ENCODE measurements around the gene ATP2B2. TPM values are rescaled to one million over a fixed set of nuclear protein-coding genes. Genes with fewer than 3 reads are reported as not detected.

Gene ATP2B2
- total and polyA plus RNA-seq, 10 of the 15 experiments (the other 5 are each of a cell fraction or from before 2014, with no cell fraction given): 0.04 TPM; not detected in 9

- in situ Hi-C loops (cut with MboI) (no loop called here), intact Hi-C loops (cut with micrococcal nuclease; ENCODE audit: unreplicated experiment) (no loop called here)
- WGBS (ENCODE audit: insufficient coverage, insufficient replicate concordance, low lambda C conversion rate, missing lambda C conversion rate): 93% methylated on average over 13 of the region's 13 CpGs
- Histone ChIP-seq H3K4me3 (no peak overlapping the region), H3K4me1 (ENCODE audit: control insufficient read depth, insufficient read depth, low read length) (peaks cover 4% of the 10 kb centered on the region; the same call in 1 of the 2 replicates), H3K36me3 (ENCODE audit: control insufficient read depth in 2 of 2, insufficient read depth in 2 of 2, low read length in 1 of 2) (peaks cover 28 to 30% of the 10 kb centered on the region in 2 experiments; a peak in 3 of 4 replicates), H4K20me1 (ENCODE audit: control insufficient read depth, insufficient read depth) (no peaks in the 10 kb centered on the region), H3K9ac (ENCODE audit: control insufficient read depth, insufficient read depth, low read length) (no peak overlapping the region), H3K9me3 (replicated peaks; ENCODE audit: control insufficient read depth, insufficient read depth, low read length) (no peaks in the 10 kb centered on the region), H3K79me2 (ENCODE audit: control insufficient read depth, insufficient read depth, low read length) (peaks cover 8% of the 10 kb centered on the region), H3K27me3 (replicated peaks in 1 of 2; ENCODE audit: control insufficient read depth in 2 of 2, insufficient read depth in 2 of 2, low read length in 1 of 2) (no peaks in the 10 kb centered on the region), H3K4me2 (ENCODE audit: control insufficient read depth, insufficient read depth) (no peak overlapping the region), H3K27ac (ENCODE audit: control insufficient read depth, insufficient read depth) (no peak overlapping the region), H2AFZ (ENCODE audit: control insufficient read depth, low read depth, low read length) (no peak overlapping the region)
- ChIA-PET RAD21 (ENCODE audit: unreplicated experiment) (interaction anchor here (1.0 to 1.4 kb wide), 2 partner anchors 14 to 42 kb away, joined by 3 to 5 read pairs; partner anchors contain the start of gene GHRL), CTCF (interaction anchor here (1.3 to 1.9 kb wide), 4 partner anchors 11 to 32 kb away, joined by 4 to 9 read pairs (median 6); partner anchors contain the start of genes GHRL and TATDN2), POLR2A (interaction anchor here (1.5 kb wide), 1 partner anchor 30 kb away, joined by 4 read pairs; no protein-coding TSS in a partner anchor), SMC1A (ENCODE audit: uncharacterized antibody, unreplicated experiment) (interaction anchor here (1.0 to 1.4 kb wide), 2 partner anchors 13 to 292 kb away, joined by 4 to 5 read pairs; partner anchors contain the start of gene GHRL)
- FAIRE-seq: no peak
- BruUV-seq (replicated peaks): TSS peak; percentile 21
- ATAC-seq: no peak
- DNase-seq (ENCODE audit: low read depth, low spot score): no peak
- TF ChIP-seq EZH2 (IDR thresholded peaks at IDR 0.05; ENCODE audit: borderline replicate concordance, control insufficient read depth, low read depth, low read length): no peak
- no peak for TF ChIP-seq SREBF1 (IDR thresholded peaks at IDR 0.05; ENCODE audit: low read length)
- TF ChIP-seq YY1 (IDR thresholded peaks at IDR 0.05; ENCODE audit: low read depth, low read length): no peak
- TF ChIP-seq, protein P1, sequence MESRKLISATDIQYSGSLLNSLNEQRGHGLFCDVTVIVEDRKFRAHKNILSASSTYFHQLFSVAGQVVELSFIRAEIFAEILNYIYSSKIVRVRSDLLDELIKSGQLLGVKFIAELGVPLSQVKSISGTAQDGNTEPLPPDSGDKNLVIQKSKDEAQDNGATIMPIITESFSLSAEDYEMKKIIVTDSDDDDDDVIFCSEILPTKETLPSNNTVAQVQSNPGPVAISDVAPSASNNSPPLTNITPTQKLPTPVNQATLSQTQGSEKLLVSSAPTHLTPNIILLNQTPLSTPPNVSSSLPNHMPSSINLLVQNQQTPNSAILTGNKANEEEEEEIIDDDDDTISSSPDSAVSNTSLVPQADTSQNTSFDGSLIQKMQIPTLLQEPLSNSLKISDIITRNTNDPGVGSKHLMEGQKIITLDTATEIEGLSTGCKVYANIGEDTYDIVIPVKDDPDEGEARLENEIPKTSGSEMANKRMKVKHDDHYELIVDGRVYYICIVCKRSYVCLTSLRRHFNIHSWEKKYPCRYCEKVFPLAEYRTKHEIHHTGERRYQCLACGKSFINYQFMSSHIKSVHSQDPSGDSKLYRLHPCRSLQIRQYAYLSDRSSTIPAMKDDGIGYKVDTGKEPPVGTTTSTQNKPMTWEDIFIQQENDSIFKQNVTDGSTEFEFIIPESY (IDR thresholded peaks at IDR 0.05): no peak
- TF ChIP-seq ATF2 (IDR thresholded peaks at IDR 0.05; ENCODE audit: low read length): no peak
- no peak for TF ChIP-seq DPF2 (IDR thresholded peaks at IDR 0.05)
- no peak for TF ChIP-seq BACH1 (IDR thresholded peaks at IDR 0.05; ENCODE audit: borderline replicate concordance)
These were observed 225.8 kb downstream of the ATP2B2 start for GRCh38 chr3:10279384-10280176.
